Measurements from ENCODE around the gene CBFB.

The CBFB gene

GRCh38 chr16:67144943-67145342 is 116.0 kb downstream of the CBFB start:
- peaks cover 77% of the 10 kb centered on the region for H3K36me3 ChIP-seq (ENCODE audit: low read depth)
- no peak overlapping the region for H3K27ac ChIP-seq (ENCODE audit: poor library complexity, severe bottlenecking)
- no peak for DNase-seq (ENCODE audit: low spot score)
- TF ChIP-seq CTCF (IDR thresholded peaks at IDR 0.05; ENCODE audit: poor library complexity, severe bottlenecking) = no peak
- no peaks in the 10 kb centered on the region for H3K4me1 ChIP-seq (ENCODE audit: insufficient read depth, poor library complexity, severe bottlenecking)
- ATAC-seq (ENCODE audit: low read depth) = no peak
- no peaks in the 10 kb centered on the region for H3K9me3 ChIP-seq (ENCODE audit: severe bottlenecking)
- H3K27me3 ChIP-seq (ENCODE audit: insufficient read depth, poor library complexity, severe bottlenecking) = no peaks in the 10 kb centered on the region
- H3K4me3 ChIP-seq (ENCODE audit: severe bottlenecking) = no peak overlapping the region

- no peak for DNase-seq (ENCODE audit: low spot score)
- H3K36me3 ChIP-seq (ENCODE audit: low read depth) = peaks cover 69% of the 10 kb centered on the region
Measured at GRCh38 chr16:67145746-67146145, 116.8 kb downstream of the CBFB start.

GRCh38 chr16:67146523-67147357 is 117.8 kb downstream of the CBFB start:
- Histone ChIP-seq H3K9me3 (ENCODE audit: severe bottlenecking) (no peaks in the 10 kb centered on the region), H3K36me3 (ENCODE audit: low read depth) (peaks cover 59% of the 10 kb centered on the region), H3K4me3 (ENCODE audit: severe bottlenecking) (no peak overlapping the region), H3K4me1 (ENCODE audit: insufficient read depth, poor library complexity, severe bottlenecking) (no peaks in the 10 kb centered on the region), H3K27me3 (ENCODE audit: insufficient read depth, poor library complexity, severe bottlenecking) (no peaks in the 10 kb centered on the region), H3K27ac (ENCODE audit: poor library complexity, severe bottlenecking) (no peak overlapping the region)
- ATAC-seq (ENCODE audit: low read depth) = no peak
- TF ChIP-seq CTCF (IDR thresholded peaks at IDR 0.05; ENCODE audit: poor library complexity, severe bottlenecking) = no peak
- DNase-seq (ENCODE audit: low spot score) = no peak

More at GRCh38 chr16:67145746-67146145, 116.8 kb downstream of the CBFB start:
- no peak for ATAC-seq (ENCODE audit: low read depth)
- Histone ChIP-seq H3K27me3 (ENCODE audit: insufficient read depth, poor library complexity, severe bottlenecking) (no peaks in the 10 kb centered on the region), H3K27ac (ENCODE audit: poor library complexity, severe bottlenecking) (no peak overlapping the region), H3K9me3 (ENCODE audit: severe bottlenecking) (no peaks in the 10 kb centered on the region), H3K4me3 (ENCODE audit: severe bottlenecking) (no peak overlapping the region), H3K4me1 (ENCODE audit: insufficient read depth, poor library complexity, severe bottlenecking) (no peaks in the 10 kb centered on the region)
- TF ChIP-seq CTCF (IDR thresholded peaks at IDR 0.05; ENCODE audit: poor library complexity, severe bottlenecking) = no peak

- DNase-seq (ENCODE audit: low spot score) (no peak), ATAC-seq (ENCODE audit: low read depth) (no peak)
- peaks cover 50% of the 10 kb centered on the region for H3K36me3 ChIP-seq (ENCODE audit: low read depth)
Measured at GRCh38 chr16:67147437-67148140, 118.6 kb downstream of the CBFB start.

More at GRCh38 chr16:67147437-67148140, 118.6 kb downstream of the CBFB start:
- no peaks in the 10 kb centered on the region for H3K9me3 ChIP-seq (ENCODE audit: severe bottlenecking)
- H3K4me1 ChIP-seq (ENCODE audit: insufficient read depth, poor library complexity, severe bottlenecking) = no peaks in the 10 kb centered on the region
- peak overlapping the region; percentile 9 for H3K27ac ChIP-seq (ENCODE audit: poor library complexity, severe bottlenecking)
- no peaks in the 10 kb centered on the region for H3K27me3 ChIP-seq (ENCODE audit: insufficient read depth, poor library complexity, severe bottlenecking)
- no peak overlapping the region for H3K4me3 ChIP-seq (ENCODE audit: severe bottlenecking)
- no peak for TF ChIP-seq CTCF (IDR thresholded peaks at IDR 0.05; ENCODE audit: poor library complexity, severe bottlenecking)

Data from RWPE2 (cell line).